Duodenal mucosa (tissue), 2 donors: ENCODE results near the gene FBLN5.
A peak's percentile ranks its signal among the peaks of the same experiment; 100 is the strongest.

Experiments
- H3K27ac ChIP-seq: one replicate; pipeline ENCODE4 v1.7.0; 2013; ENCODE audit warnings: low read depth, low read length
- H3K27me3 ChIP-seq, 2 donors: one replicate each; pipeline ENCODE4 v1.7.0; 2013; ENCODE audit warnings: low read length in 2 of 2, control low read depth in 1 of 2; ENCODE audit not compliant: insufficient read depth in 2 of 2, control insufficient read depth in 1 of 2
- H3K36me3 ChIP-seq, 2 donors: one replicate each; pipeline ENCODE4 v1.7.0; 2013; ENCODE audit warnings: low read length in 2 of 2, control low read depth in 1 of 2; ENCODE audit not compliant: insufficient read depth in 2 of 2, control insufficient read depth in 1 of 2
- H3K4me1 ChIP-seq, 2 donors: one replicate each; pipeline ENCODE4 v1.7.0; 2013; ENCODE audit warnings: low read length in 2 of 2, control low read depth in 1 of 2; ENCODE audit not compliant: insufficient read depth in 2 of 2, control insufficient read depth in 1 of 2
- H3K4me3 ChIP-seq, 2 donors: one replicate each; pipeline ENCODE4 v1.7.0; 2013; ENCODE audit warnings: low read length in 2 of 2, low read depth in 1 of 2
- H3K9ac ChIP-seq, 2 donors: one replicate each; pipeline ENCODE4 v1.7.0; 2013; ENCODE audit warnings: low read length in 2 of 2, low read depth in 1 of 2
- H3K9me3 ChIP-seq, 2 donors: one replicate each; pipeline ENCODE4 v1.7.0; 2013; ENCODE audit warnings: low read length in 2 of 2, control low read depth in 1 of 2; ENCODE audit not compliant: control insufficient read depth in 1 of 2

FBLN5 gene

GRCh38 chr14:91835920-91836843, 111.3 kb downstream of the FBLN5 start:
- Histone ChIP-seq H3K27me3 (no peaks in the 10 kb centered on the region), H3K4me3 (peak overlapping the region; percentile 73 to 82), H3K9me3 (no peaks in the 10 kb centered on the region), H3K9ac (peak overlapping the region; percentile 79 to 91), H3K36me3 (no peaks in the 10 kb centered on the region), H3K4me1 (peaks cover 14 to 15% of the 10 kb centered on the region in 2 donors), H3K27ac (peak overlapping the region; percentile 71)

- Histone ChIP-seq H3K9me3 (no peaks in the 10 kb centered on the region), H3K4me3 (peak overlapping the region; percentile 73 to 82), H3K4me1 (peaks cover 14 to 21% of the 10 kb centered on the region in 2 donors), H3K27ac (peak overlapping the region; percentile 71), H3K27me3 (no peaks in the 10 kb centered on the region), H3K36me3 (no peaks in the 10 kb centered on the region), H3K9ac (peak overlapping the region; percentile 73 to 91)
These were observed 112.1 kb downstream of the FBLN5 start for GRCh38 chr14:91835197-91835919.

- H3K9ac ChIP-seq, result peak overlapping the region in 1 of 2 donors; percentile 11
- no peaks in the 10 kb centered on the region for H3K27me3 ChIP-seq
- H3K9me3 ChIP-seq, result no peaks in the 10 kb centered on the region
- H3K36me3 ChIP-seq, result no peaks in the 10 kb centered on the region
- H3K27ac ChIP-seq, result no peak overlapping the region
- H3K4me3 ChIP-seq, result peak overlapping the region; percentile 18 to 45
- peaks cover 14 to 27% of the 10 kb centered on the region in 2 donors for H3K4me1 ChIP-seq
These were observed 112.9 kb downstream of the FBLN5 start for GRCh38 chr14:91834571-91834970.

GRCh38 chr14:91831337-91831736, 116.2 kb downstream of the FBLN5 start:
- Histone ChIP-seq H3K27me3 (no peaks in the 10 kb centered on the region), H3K4me1 (peaks cover 0 to 23% of the 10 kb centered on the region in 2 donors), H3K4me3 (no peak overlapping the region), H3K9me3 (no peaks in the 10 kb centered on the region), H3K9ac (no peak overlapping the region), H3K27ac (no peak overlapping the region), H3K36me3 (no peaks in the 10 kb centered on the region)

- Histone ChIP-seq H3K9ac (no peak overlapping the region), H3K27ac (no peak overlapping the region)
These were observed 116.7 kb downstream of the FBLN5 start for GRCh38 chr14:91830777-91831176.

GRCh38 chr14:91829511-91829910, 118.0 kb downstream of the FBLN5 start:
- H3K27ac ChIP-seq, result no peak overlapping the region
- no peaks in the 10 kb centered on the region for H3K27me3 ChIP-seq
- H3K36me3 ChIP-seq, result no peaks in the 10 kb centered on the region
- H3K9me3 ChIP-seq, result no peaks in the 10 kb centered on the region
- peaks cover 0 to 23% of the 10 kb centered on the region in 2 donors for H3K4me1 ChIP-seq
- no peak overlapping the region for H3K4me3 ChIP-seq
- H3K9ac ChIP-seq, result no peak overlapping the region

More at GRCh38 chr14:91830777-91831176, 116.7 kb downstream of the FBLN5 start:
- Histone ChIP-seq H3K27me3 (no peaks in the 10 kb centered on the region), H3K36me3 (no peaks in the 10 kb centered on the region), H3K4me1 (peaks cover 0 to 23% of the 10 kb centered on the region in 2 donors), H3K9me3 (no peaks in the 10 kb centered on the region), H3K4me3 (no peak overlapping the region)

- Histone ChIP-seq H3K9ac (no peak overlapping the region), H3K27ac (no peak overlapping the region), H3K9me3 (no peaks in the 10 kb centered on the region), H3K4me3 (no peak overlapping the region), H3K4me1 (peaks cover 0 to 23% of the 10 kb centered on the region in 2 donors), H3K27me3 (no peaks in the 10 kb centered on the region), H3K36me3 (no peaks in the 10 kb centered on the region)
These were observed 119.7 kb downstream of the FBLN5 start for GRCh38 chr14:91827746-91828145.
